KMS-11 (cell line): ENCODE measurements around the gene TP63.

ENCODE experiments used
- H2AFZ ChIP-seq: fragments of 200-600 bp; sonication (generic); 2 replicates; pipeline ENCODE4 v1.6.1; 2016; ENCODE audit warnings: antibody characterized with exemption, mixed run types, low read depth
- H3K27ac ChIP-seq: fragments of 200-600 bp; sonication (generic); 2 replicates; pipeline ENCODE4 v1.6.1; 2016; ENCODE audit warnings: mild to moderate bottlenecking, mixed run types
- H3K27me3 ChIP-seq: fragments of 200-600 bp; sonication (generic); 2 replicates; pipeline ENCODE4 v1.6.1; 2017; ENCODE audit warnings: mild to moderate bottlenecking, low read depth, mixed run types, moderate library complexity; ENCODE audit not compliant: insufficient read depth
- H3K36me3 ChIP-seq: fragments of 200-600 bp; sonication (generic); 2 replicates; pipeline ENCODE4 v1.6.1; 2017; ENCODE audit warnings: mild to moderate bottlenecking, mixed run types; ENCODE audit not compliant: insufficient read depth
- H3K4me1 ChIP-seq: fragments of 200-600 bp; sonication (generic); 2 replicates; pipeline ENCODE4 v1.6.1; 2016; ENCODE audit warnings: mild to moderate bottlenecking, low read depth, mixed run types; ENCODE audit not compliant: poor library complexity, severe bottlenecking
- H3K4me2 ChIP-seq: fragments of 200-600 bp; sonication (generic); 2 replicates; pipeline ENCODE4 v1.7.0; 2016; ENCODE audit warnings: mild to moderate bottlenecking, mixed run types
- H3K4me3 ChIP-seq: fragments of 200-600 bp; sonication (generic); IDR thresholded peaks from 2 replicates; pipeline ENCODE4 v1.6.1; 2017; ENCODE audit warnings: low read depth, low read length, mixed read lengths; ENCODE audit not compliant: insufficient read depth
- H3K79me2 ChIP-seq: fragments of 200-600 bp; sonication (generic); 2 replicates; pipeline ENCODE4 v1.6.1; 2016; ENCODE audit warnings: low read depth, mixed run types; ENCODE audit not compliant: insufficient read depth
- H3K9ac ChIP-seq: fragments of 200-600 bp; sonication (generic); 2 replicates; pipeline ENCODE4 v1.6.1; 2016; ENCODE audit warnings: mild to moderate bottlenecking, mixed run types
- H4K20me1 ChIP-seq: fragments of 200-600 bp; sonication (generic); 2 replicates; pipeline ENCODE4 v1.6.1; 2016; ENCODE audit warnings: mild to moderate bottlenecking, mixed run types; ENCODE audit not compliant: insufficient read depth
- TF ChIP-seq, protein P1 (sequence below): fragments of 200-600 bp; sonication (generic); conservative IDR thresholded peaks from 2 replicates; pipeline ENCODE4 v1.6.1; 2017; ENCODE audit warnings: low read depth, mild to moderate bottlenecking, antibody characterized with exemption, low read length, moderate library complexity, mixed read lengths

The TP63 gene

DNA sequence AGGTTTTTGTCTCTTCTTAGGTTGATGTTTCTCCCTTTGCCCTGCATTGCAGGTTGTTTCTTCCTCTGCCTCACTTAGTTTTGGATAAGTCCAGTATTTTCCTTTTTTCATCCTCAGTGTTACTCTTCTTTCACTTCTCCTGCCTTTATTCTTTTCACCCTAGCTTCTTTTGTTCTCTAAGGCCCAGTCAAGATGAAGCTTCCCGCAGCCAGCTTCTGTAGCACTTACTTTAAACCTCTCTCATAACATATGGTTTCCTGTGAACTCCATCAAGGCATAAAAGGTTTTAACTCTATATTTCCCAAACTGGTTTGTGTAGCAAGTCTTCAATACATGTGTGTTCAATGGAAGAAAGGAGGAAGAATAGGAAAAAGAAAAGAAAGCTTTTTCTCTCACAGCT lies 54.1 kb downstream of the TP63 start:
- no peaks in the 10 kb centered on the region for H3K36me3 ChIP-seq
- H3K9ac ChIP-seq: no peak overlapping the region
- TF ChIP-seq, protein P1, sequence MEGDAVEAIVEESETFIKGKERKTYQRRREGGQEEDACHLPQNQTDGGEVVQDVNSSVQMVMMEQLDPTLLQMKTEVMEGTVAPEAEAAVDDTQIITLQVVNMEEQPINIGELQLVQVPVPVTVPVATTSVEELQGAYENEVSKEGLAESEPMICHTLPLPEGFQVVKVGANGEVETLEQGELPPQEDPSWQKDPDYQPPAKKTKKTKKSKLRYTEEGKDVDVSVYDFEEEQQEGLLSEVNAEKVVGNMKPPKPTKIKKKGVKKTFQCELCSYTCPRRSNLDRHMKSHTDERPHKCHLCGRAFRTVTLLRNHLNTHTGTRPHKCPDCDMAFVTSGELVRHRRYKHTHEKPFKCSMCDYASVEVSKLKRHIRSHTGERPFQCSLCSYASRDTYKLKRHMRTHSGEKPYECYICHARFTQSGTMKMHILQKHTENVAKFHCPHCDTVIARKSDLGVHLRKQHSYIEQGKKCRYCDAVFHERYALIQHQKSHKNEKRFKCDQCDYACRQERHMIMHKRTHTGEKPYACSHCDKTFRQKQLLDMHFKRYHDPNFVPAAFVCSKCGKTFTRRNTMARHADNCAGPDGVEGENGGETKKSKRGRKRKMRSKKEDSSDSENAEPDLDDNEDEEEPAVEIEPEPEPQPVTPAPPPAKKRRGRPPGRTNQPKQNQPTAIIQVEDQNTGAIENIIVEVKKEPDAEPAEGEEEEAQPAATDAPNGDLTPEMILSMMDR: no peak
- no peak overlapping the region for H3K27ac ChIP-seq
- no peaks in the 10 kb centered on the region for H3K4me1 ChIP-seq
- no peak overlapping the region for H2AFZ ChIP-seq
- H3K4me2 ChIP-seq: no peak overlapping the region
- no peaks in the 10 kb centered on the region for H3K79me2 ChIP-seq
- H3K27me3 ChIP-seq: no peaks in the 10 kb centered on the region
- no peaks in the 10 kb centered on the region for H4K20me1 ChIP-seq
- H3K4me3 ChIP-seq: no peak overlapping the region

DNA sequence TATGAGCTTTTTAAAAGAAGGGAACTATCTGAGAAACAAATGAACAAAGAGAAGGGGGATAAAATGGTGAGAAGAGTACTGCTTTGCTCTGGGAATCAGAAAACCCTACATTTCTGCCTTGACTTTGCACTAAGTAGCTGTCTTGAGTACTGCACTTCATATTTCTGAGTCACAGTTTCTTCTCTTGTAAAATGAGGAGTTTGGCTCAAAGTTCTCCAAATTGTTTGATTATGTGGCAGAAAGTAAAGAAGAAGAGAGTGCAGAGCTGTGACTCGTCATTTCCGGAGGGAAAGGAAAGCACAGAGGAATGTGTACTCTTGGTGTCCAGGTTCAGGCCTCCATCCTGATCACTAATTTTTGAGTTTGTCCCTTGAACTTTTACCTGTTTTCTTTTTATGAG lies 54.7 kb downstream of the TP63 start:
- no peak overlapping the region for H2AFZ ChIP-seq
- no peaks in the 10 kb centered on the region for H3K27me3 ChIP-seq
- TF ChIP-seq, protein P1: no peak
- no peaks in the 10 kb centered on the region for H3K36me3 ChIP-seq
- no peak overlapping the region for H3K4me3 ChIP-seq
- H4K20me1 ChIP-seq: no peaks in the 10 kb centered on the region
- no peaks in the 10 kb centered on the region for H3K4me1 ChIP-seq
- no peak overlapping the region for H3K9ac ChIP-seq
- no peak overlapping the region for H3K27ac ChIP-seq
- no peaks in the 10 kb centered on the region for H3K79me2 ChIP-seq
- no peak overlapping the region for H3K4me2 ChIP-seq

DNA sequence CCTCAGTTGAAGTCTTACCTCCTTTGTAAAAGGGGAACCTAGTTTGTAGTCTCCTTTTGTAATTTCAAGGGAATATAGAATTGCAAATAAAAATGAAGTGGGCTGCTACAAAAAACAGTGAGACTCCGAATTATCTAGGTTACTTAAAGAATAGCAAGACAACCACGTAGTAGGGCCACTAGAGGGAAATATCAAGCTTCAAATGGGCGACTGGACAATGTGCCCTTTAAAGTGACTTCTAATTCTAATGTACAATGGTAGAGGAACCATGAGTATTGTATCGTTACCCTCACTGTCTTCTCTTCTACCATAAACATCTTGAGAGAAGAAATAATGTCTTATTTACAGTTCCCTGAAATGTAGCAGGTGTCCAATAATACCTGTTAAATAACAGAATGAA lies 56.3 kb downstream of the TP63 start:
- no peaks in the 10 kb centered on the region for H3K4me1 ChIP-seq
- no peak overlapping the region for H3K4me2 ChIP-seq
- H4K20me1 ChIP-seq: no peaks in the 10 kb centered on the region
- no peak overlapping the region for H2AFZ ChIP-seq
- H3K27ac ChIP-seq: no peak overlapping the region
- H3K27me3 ChIP-seq: no peaks in the 10 kb centered on the region
- H3K4me3 ChIP-seq: no peak overlapping the region
- H3K36me3 ChIP-seq: no peaks in the 10 kb centered on the region
- no peaks in the 10 kb centered on the region for H3K79me2 ChIP-seq
- H3K9ac ChIP-seq: no peak overlapping the region
- TF ChIP-seq, protein P1: no peak

DNA sequence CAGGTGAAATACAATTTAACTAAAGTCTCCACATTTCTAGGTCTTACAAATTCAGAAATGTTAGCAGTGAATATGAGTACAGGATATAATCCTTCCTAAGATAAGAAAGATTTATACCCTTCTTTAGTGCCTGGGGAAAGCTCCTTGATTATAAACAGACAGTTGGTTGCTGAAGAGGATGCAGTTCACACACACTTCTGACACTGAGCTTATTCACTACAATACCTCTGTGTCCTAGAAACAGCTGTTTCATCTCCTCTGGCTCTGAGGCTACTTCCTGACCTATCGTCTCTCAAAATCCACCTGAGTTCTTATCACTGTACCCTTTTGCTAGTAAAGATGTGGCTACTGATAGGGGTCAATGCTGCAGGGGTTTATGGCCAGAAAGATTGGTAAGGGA lies 57.1 kb downstream of the TP63 start:
- no peak overlapping the region for H3K4me3 ChIP-seq
- no peak overlapping the region for H3K9ac ChIP-seq
- TF ChIP-seq, protein P1: no peak
- H3K4me2 ChIP-seq: no peak overlapping the region
- no peaks in the 10 kb centered on the region for H3K27me3 ChIP-seq
- no peak overlapping the region for H2AFZ ChIP-seq
- H3K4me1 ChIP-seq: no peaks in the 10 kb centered on the region
- no peak overlapping the region for H3K27ac ChIP-seq
- H3K36me3 ChIP-seq: no peaks in the 10 kb centered on the region
- H4K20me1 ChIP-seq: no peaks in the 10 kb centered on the region
- H3K79me2 ChIP-seq: no peaks in the 10 kb centered on the region

DNA sequence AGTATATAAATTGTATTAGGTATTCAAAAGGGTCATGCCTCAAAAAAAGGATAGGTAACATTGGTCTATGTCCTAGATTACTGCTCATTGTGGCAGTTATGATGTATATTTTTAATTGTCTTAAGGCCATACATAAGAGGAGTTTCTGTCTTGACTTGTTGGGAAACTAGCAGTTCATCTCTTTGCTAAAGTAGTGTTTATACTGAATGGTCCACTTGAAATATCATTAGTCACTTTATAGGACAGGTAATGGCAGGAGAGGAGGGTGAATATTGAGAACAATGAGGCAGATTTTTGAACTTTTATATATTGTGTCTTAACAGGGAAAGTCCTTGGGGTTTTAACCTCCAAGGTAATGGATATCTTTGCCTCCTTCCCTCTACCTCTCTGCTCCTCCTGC lies 58.4 kb downstream of the TP63 start:
- H3K27ac ChIP-seq: no peak overlapping the region
- H4K20me1 ChIP-seq: no peaks in the 10 kb centered on the region
- H3K9ac ChIP-seq: no peak overlapping the region
- TF ChIP-seq, protein P1: no peak
- no peak overlapping the region for H2AFZ ChIP-seq
- H3K36me3 ChIP-seq: no peaks in the 10 kb centered on the region
- no peaks in the 10 kb centered on the region for H3K79me2 ChIP-seq
- no peak overlapping the region for H3K4me3 ChIP-seq
- no peaks in the 10 kb centered on the region for H3K27me3 ChIP-seq
- H3K4me2 ChIP-seq: no peak overlapping the region
- H3K4me1 ChIP-seq: no peaks in the 10 kb centered on the region
